GM13976 (cell line): Measurements from ENCODE around the gene ZNF319.

Experiments used
- DNase-seq: peaks from one replicate; pipeline ENCODE4 v3.0.0; 2012; ENCODE audit warnings: low spot score
- CTCF ChIP-seq: IDR thresholded peaks from 2 replicates; pipeline ENCODE4 v1.5.1; 2012; ENCODE audit warnings: borderline replicate concordance, mild to moderate bottlenecking; ENCODE audit not compliant: insufficient read depth; ENCODE audit errors: extremely low read depth, missing control alignments, control extremely low read depth
- in situ Hi-C: fragments of 300-500 bp; cut with MboI; formaldehyde crosslinking; loops from one replicate; pipeline ENCODE4 v1.12.0; 2022; ENCODE audit warnings: low sequenced_read_pairs, mixed read lengths, inconsistent platforms; ENCODE audit not compliant: unreplicated experiment

Gene ZNF319

GRCh38 chr16:57977418-57978069 is 22.9 kb downstream of the ZNF319 start:
- in situ Hi-C loops = no loop called here
- TF ChIP-seq CTCF = no peak
- no peak for DNase-seq

GRCh38 chr16:57976331-57976796 is 24.1 kb downstream of the ZNF319 start:
- no peak for DNase-seq
- no peak for TF ChIP-seq CTCF
- in situ Hi-C loops = no loop called here

- TF ChIP-seq CTCF = no peak
- in situ Hi-C loops = no loop called here
- no peak for DNase-seq
Measured at GRCh38 chr16:57972306-57972705, 28.2 kb downstream of the ZNF319 start.

GRCh38 chr16:57971848-57972247 is 28.6 kb downstream of the ZNF319 start:
- TF ChIP-seq CTCF = no peak
- in situ Hi-C loops = no loop called here
- DNase-seq = no peak

GRCh38 chr16:57970970-57971369 is 29.5 kb downstream of the ZNF319 start, which contains the start of gene CNGB1:
TSS of gene CNGB1 (minus strand) at chr16:57971128. CDS start at chr16:57967286, 3,842 bp downstream.
- DNase-seq = no peak
- TF ChIP-seq CTCF = no peak
- in situ Hi-C loops = no loop called here

GRCh38 chr16:57970319-57970718 is 30.2 kb downstream of the ZNF319 start:
- in situ Hi-C loops = no loop called here

More at GRCh38 chr16:57970319-57970718, 30.2 kb downstream of the ZNF319 start:
- no peak for TF ChIP-seq CTCF
- no peak for DNase-seq
